ENCODE measurements around the gene PRM1.
A peak's percentile ranks its signal among the peaks of the same experiment; 100 is the strongest.
"Not testable (repeated sequence)": the region's sequence is repeated elsewhere in the genome, so short reads cannot be mapped to it uniquely, and the experiment has no call there.

The PRM1 gene

DNA sequence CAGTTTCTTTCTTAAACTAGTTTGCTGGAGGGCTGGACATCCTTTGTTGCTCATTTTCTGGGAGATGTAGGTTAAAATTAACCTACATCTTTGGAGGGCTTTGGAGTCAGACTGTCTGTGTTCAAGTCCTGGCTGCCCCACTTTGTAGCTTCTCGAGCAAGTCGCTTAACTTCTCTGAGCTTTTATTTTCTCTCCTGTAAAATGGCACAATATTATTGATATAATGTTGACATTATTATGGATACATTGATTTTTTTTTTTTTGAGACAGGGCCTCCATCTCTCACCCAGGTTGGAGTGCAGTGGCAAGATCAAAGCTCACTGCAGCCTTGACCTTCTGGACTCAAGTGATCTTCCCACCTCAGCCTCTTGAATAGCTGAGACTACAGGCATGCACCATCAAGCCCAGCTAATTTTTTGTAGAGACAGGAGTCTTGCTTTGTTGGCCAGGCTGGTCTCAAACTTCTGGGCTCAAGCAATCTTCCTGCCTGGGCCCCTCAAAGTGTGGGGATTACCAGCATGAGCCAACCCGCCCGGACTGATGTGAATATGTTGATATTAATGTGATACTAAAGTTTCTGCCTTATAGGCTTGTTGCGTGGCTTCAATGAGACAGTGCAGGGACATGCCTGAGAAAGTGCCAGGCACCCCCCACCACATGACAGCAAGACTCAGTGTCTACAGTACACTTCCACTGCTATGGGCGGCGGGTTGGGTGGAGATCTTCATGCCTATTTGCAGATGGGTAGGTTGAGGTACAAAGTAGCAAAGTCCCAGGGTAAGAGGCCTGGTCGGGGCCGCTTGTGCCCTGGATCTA lies 32.6 kb upstream of the PRM1 start:
- DNase-seq: no peak

DNA sequence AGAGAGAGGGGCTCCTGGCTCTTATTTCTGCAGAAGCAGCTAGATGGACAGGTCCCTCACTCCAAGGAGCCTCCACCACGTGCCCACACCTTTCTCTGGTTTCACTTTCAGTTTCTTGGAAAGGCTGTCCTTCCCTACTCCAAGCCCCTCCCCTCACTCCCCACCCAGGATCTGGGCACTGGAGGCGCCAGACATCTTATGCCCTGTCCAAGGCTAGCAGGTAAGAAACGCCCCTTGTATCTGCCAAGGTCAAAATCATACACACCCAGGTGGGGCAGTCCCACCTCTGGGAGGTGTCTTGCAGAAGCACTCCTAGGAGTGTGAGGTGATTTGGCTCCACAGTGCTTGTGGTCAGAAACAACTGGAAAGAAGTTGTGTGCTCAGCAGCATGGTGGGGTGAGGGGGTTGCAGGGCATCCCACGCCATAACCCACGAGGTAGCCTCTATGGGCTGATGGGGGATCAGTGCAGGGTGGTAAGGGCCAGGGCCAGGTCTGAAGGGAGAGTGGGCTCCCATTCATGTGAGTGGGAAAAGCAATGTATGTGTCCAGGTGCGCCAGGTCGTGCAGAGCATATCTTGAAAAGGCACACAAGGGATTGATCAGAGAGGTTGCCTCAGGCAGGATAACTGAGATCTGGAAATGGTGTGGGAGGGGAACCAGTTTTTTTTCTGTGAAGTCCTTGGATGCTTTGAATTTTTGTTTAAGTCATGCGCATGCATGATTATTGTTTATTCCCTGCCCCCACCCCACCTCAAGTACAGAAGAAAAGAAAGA lies 31.8 kb upstream of the PRM1 start:
- no peak for DNase-seq

GRCh38 chr16:11310997-11311561 lies 29.9 kb upstream of the PRM1 start:
- no peak for DNase-seq

- no peak for DNase-seq
Measured at GRCh38 chr16:11310634-11310977, 29.5 kb upstream of the PRM1 start.

DNA sequence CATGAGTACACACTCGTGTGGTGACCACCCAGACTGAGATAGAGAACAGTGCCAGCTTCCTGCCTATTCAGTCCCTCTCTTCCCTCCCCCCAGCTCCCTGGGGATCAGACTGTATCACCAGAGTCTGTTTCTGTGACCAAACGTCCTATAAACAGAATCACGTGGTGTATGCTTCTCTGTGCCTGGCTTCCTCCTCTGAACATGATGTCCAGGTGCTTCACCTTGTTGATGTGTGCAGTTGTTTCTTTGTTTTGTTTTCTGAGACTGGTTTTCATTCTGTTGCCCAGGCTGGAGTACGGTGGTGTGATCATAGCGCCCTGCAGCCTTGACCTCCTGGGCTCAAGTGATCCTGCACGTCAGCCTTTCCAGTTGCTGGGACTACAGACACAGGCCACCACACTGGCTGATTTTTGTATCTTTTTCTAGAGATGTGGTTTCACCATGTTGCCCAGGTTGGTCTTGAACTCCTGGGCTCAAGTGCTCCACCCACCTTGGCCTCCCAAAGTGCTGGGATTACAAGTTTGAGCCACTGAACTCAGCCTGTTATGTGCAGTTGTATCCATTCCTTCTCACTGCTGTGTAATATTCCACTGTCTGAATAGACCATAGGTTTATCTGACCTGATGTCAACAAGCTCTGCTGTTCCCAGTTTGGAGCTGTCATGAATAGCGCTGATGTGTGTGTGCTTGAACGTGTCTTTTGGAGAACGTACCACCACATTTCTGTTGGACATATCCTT lies 28.9 kb upstream of the PRM1 start:
- DNase-seq: no peak

GRCh38 chr16:11308493-11309283 lies 27.6 kb upstream of the PRM1 start:
- no peak for DNase-seq

GRCh38 chr16:11307639-11308492 lies 26.7 kb upstream of the PRM1 start:
- DNase-seq: no peak

DNA sequence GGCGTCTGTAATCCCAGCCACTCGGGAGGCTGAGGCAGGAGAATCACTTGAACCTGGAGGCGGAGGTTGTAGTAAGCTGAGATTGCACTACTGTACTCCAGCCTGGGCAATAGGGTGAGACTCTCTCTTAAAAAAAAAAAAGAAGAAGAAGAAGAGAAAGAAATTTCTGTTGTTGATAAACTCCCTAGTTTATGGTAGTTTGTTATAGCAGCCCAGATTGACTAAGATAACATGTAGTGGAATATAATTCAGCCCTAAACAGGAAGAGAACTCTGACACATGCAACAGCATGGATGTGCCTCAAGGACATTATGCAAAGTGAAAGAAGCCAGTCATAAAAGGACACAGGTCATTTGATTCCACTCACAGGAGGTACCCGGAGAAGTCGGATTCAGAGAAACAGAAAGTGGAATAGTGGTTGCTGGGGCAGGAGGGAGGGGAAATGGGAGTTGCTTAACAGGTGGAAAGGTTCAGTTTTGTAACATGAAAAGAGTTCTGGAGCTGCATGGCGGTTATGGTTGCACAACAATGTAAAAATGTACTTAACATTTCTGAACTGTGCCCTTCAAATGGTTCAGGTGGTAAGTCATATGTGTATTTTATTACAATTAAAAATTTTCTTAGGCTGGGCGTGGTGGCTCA lies 26.0 kb upstream of the PRM1 start:
- no peak for DNase-seq

GRCh38 chr16:11306381-11306780 lies 25.3 kb upstream of the PRM1 start:
- no peak for DNase-seq

DNA sequence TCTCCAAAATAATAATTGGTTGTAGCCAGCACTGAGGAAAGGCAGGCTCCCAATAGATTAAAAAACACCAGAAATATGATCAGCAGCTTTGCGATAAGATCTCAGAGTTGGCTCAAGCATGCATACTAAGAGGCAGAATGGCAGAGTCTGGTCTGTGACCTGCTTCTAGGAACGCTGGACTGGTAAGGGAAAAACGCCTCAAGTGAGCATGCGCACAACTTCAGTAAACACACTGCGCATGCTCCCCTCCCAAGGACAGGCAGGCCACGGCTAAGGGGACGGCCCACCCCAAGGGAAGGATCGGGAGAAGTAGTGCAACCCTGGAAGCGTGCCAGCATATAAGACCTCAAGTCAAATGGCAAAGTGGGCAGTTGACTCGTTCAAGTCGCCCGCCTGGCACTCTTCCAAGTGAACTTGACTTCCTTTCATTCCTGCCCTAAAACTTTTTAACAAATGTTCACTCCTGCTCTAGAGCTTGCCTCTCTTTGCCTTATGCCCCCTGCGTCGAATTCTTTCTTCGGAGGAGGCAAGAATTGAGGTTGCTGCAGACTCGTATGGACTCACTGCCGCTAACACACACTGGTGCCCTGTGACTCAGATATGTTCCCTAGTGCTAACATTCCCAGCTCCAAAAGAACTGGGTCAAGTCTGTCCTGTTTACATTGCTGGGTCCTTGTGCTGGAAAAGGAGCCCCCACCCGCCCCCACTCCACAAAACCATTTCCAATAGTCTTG lies 22.4 kb upstream of the PRM1 start:
- no peak for DNase-seq

GRCh38 chr16:11302977-11303376 lies 21.8 kb upstream of the PRM1 start:
- DNase-seq: no peak

DNA sequence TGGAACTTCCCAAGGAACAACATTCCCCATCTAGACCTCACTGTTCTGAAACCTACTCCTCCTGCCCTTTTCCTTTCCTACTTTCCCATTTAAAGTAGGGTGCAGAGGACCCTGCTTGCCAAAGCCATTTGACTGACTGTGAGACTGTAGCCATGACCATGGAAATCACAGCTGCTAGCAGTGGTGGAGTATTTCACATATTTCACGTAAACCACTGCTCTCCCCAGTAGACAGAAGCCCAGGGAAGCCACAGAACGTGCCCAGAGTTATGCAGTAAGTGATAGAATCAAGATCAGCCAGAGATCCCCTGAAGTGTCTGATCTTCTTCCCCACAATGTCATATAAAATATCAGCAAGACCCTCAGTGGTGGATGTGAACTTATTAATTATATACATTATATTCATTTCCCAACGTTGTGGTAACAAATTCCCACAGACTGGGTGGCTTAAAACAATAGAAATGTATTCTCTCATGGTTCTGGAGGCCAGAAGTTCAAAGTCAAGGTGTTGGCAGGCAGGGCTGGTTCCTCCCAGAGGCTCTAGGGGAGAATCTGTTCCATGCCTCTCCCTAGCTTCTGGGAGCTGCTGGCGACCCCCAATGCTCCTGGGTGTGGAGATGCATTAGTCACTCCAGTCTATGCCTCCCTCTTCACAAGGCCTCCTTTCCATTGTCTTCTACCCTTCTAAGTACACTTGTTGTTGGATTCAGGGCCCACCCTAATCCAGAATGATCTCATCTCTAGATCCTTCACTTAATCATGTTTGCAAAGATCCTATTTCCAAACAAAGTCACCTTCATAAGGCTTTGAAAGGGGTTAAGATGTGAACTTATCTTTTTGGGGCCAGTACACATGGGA lies 20.7 kb upstream of the PRM1 start:
- DNase-seq: no peak

DNA sequence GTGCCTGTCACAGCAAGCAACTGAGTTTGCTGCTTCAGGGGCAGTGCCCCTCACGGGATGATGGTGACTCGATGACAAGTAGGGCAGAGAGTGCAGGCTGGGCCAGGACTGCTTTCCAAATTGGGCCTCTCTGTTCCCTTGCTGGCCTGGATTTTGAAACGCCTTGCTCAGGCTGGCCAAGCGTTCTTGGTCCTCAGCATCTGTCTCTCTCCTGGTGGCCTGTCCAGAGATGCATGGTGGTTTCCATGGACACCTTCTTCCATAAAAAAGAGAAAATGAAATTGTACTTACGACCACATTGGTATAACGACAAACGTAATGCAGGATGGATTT lies 19.4 kb upstream of the PRM1 start:
- no peak for DNase-seq

DNA sequence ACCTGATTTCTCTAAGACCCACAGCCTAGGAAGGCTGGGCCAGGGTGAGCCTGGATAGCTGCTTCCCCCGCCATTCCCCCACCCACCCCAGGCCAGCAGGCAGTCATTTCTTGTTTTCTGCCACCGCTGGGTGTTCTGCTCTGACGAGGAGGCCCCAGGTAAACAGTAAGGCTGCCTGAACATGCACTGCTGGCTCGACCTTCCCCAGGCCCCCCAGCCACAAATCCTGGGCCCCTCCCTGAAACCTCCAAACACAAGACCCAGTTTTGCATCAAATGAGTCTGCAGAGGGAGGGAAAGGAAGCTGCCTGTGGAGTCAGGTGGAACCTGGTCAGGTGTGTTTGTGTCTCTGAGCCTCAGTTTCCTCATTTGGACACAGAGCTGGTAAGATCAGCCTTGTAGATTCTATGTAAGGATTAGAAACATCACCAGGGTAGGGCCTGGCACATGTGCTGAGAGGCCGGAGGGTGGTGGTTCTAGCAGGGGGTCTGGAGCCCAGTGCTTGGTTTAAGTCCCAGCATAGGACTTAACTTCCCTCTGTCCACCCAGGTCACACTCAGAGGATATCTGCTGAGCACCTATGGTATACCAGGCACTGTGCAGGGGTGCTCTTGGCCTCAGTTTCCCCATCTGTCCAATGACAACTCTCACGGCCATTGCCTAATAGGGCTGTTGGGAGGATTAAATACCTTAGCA lies 18.9 kb upstream of the PRM1 start:
- no peak for DNase-seq

DNA sequence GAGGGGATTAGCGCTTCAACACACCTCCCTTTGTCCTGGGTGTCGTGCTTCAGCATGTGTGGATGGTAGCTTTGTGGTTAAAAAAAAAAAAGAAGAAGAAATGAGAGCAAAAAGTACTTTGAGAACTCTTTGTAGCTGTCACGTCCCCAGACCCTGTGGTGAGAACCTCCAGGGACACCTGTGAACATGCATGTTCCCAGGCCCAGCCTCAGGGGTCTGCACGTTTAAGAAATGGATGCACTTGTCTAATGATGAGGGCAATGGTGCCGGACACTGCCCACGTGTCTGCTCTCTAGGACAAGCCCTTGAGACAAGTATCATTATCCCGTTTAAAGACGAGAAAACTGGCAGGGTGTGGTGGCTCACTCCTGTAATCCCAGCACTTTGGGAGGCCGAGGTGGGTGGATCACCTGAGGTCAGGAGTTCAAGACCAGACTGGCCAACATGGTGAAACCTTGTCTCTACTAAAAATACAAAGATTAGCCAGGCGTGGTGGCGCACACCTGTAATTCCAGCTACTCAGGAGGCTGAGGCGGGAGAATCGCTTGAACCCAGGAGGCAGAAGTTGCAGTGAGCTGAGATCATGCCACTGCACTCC lies 17.9 kb upstream of the PRM1 start:
- not testable (repeated sequence) for DNase-seq

- no peak for DNase-seq
Measured at GRCh38 chr16:11298143-11298900, 17.2 kb upstream of the PRM1 start.

GRCh38 chr16:11297492-11298142 lies 16.5 kb upstream of the PRM1 start:
- peak; percentile 76 for DNase-seq
